Activated naive CD4-positive, alpha-beta T cell treated with anti-CD3 and anti-CD28 coated beads for 36 hours (primary cell): ENCODE results near the gene RCBTB1. TPM values are rescaled to one million over a fixed set of nuclear protein-coding genes. Genes with fewer than 3 reads are reported as not detected.
"Not testable (repeated sequence)": the region's sequence is repeated elsewhere in the genome, so short reads cannot be mapped to it uniquely, and the experiment has no call there.

Experiments
- CTCF ChIA-PET: fragments of 350-600 bp; sonication (Branson Sonifier 250); formaldehyde crosslinking; loops from one replicate; lab custom pipeline; 2021; ENCODE audit warnings: antibody characterized with exemption; lab: Charles Lee
- DNase-seq: peaks from one replicate; pipeline ENCODE4 v3.0.0-alpha.2; 2020
- H3K27ac Mint-ChIP-seq: one replicate; pipeline ENCODE4 v1.8.0; 2021; ENCODE audit warnings: mild to moderate bottlenecking, mixed read lengths
- H3K27me3 Mint-ChIP-seq: one replicate; pipeline ENCODE4 v1.8.0; 2021; ENCODE audit warnings: low read depth, mixed read lengths
- H3K36me3 Mint-ChIP-seq: one replicate; pipeline ENCODE4 v1.8.0; 2021; ENCODE audit warnings: low read depth, mixed read lengths
- H3K4me1 Mint-ChIP-seq: one replicate; pipeline ENCODE4 v1.8.0; 2021; ENCODE audit warnings: low read depth, mixed read lengths
- H3K4me3 Mint-ChIP-seq: one replicate; pipeline ENCODE4 v1.8.0; 2021; ENCODE audit warnings: mild to moderate bottlenecking, moderate library complexity, mixed read lengths
- H3K9me3 Mint-ChIP-seq: one replicate; pipeline ENCODE4 v1.8.0; 2021; ENCODE audit warnings: mixed read lengths
- intact Hi-C: fragments of 100-400 bp; cut with micrococcal nuclease; formaldehyde crosslinking; loops from one replicate; pipeline ENCODE4 v1.15.1; 2023
- total RNA-seq, 2 experiments: library from RNA; stranded (reverse); gene quantifications; one replicate each; pipeline ENCODE4 v1.2.3, GENCODE V29; 2021

Gene RCBTB1
- total RNA-seq, 2 experiments from 2014 or later, result 17.8 to 19.2 TPM

DNA sequence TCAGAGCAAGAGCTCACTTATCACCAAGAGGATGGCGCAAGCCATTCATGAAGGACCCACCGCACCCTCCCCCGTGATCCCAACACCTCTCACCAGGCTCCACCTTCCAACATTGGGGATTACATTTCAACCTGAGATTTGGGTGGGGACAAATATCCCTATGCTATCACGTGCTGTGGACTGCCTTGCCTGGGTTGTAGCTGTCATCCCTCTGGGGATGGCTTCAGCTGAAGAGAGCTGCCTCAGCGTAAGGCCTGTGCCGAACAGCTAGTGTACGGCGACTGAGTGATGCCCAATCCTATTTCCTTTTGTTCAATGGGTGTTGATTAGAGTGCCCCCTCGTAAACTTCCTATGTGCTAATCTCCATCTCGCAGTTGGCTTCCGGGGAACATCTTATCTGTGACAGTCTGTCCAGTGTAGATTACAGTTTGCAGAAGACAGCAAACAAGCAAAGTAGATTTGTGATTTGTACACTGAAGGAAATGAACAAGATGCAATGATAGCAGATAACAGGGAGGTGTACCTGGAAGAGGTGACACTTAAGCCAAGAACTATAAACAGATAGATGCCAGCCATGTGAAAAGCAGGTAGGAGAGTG is 11.8 kb upstream of the RCBTB1 start:
- Mint-ChIP-seq H3K4me1 (no peaks in the 10 kb centered on the region), H3K36me3 (no peaks in the 10 kb centered on the region), H3K27me3 (no peaks in the 10 kb centered on the region), H3K9me3 (no peaks in the 10 kb centered on the region), H3K4me3 (no peak overlapping the region), H3K27ac (no peak overlapping the region)
- no peak for DNase-seq
- CTCF ChIA-PET, result no interaction called here
- intact Hi-C loops, result no loop called here

DNA sequence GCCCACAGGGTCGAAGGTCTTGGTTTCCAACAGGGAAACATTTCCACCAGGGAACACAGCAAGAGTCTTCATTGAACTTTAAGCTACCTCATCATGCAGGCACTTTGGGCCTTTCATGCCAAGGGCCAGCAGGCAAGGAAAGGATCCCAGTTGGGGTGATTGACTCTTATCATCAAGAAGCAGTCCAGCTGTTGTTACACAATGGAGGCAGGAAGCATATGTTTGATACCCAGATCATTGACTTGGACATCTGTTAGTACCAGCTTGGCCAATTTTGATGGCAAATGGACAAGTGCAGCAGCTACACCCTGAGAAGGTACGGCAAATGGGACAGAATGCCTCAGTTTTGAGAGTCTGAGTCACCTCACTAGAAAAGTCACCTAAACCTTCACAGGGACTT is 10.9 kb upstream of the RCBTB1 start:
- DNase-seq, result no peak
- Mint-ChIP-seq H3K4me3 (no peak overlapping the region), H3K4me1 (no peaks in the 10 kb centered on the region), H3K27me3 (no peaks in the 10 kb centered on the region), H3K9me3 (no peaks in the 10 kb centered on the region), H3K36me3 (no peaks in the 10 kb centered on the region), H3K27ac (no peak overlapping the region)
- CTCF ChIA-PET, result interaction anchor here (0.6 kb wide), 1 partner anchor 54 kb away, joined by 3 read pairs; no protein-coding TSS in a partner anchor
- intact Hi-C loops, result no loop called here

DNA sequence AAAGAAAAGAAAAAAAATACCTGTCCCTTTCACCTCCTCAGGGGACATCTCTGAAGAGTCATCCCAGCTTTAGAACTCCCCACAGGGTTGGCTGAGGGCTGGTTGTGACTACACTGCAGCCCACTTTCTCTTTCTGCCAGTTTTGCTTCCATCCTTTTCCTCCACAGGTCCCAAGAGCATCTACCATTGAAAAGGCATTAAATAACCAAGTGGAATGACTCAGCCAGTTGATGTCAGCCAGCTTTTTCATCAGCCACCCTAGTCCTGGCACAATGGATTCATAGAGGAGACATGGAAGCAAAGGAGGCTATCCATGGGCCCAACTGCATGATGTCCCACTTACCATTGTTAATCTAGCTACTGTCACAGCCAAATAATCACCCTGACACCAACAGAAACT is 9.2 kb upstream of the RCBTB1 start:
- CTCF ChIA-PET, result interaction anchor here (0.5 to 1.4 kb wide), 3 partner anchors 12 to 206 kb away, joined by 3 to 5 read pairs (median 3); no protein-coding TSS in a partner anchor
- no peak for DNase-seq
- intact Hi-C loops, result no loop called here

DNA sequence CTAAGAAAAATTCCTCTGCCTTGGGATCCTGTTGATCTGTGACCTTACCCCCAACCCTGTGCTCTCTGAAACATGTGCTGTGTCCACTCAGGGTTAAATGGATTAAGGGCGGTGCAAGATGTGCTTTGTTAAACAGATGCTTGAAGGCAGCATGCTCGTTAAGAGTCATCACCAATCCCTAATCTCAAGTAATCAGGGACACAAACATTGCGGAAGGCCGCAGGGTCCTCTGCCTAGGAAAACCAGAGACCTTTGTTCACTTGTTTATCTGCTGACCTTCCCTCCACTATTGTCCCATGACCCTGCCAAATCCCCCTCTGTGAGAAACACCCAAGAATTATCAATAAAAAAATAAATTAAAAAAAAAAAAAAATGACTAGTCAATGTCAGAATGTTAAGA is 8.5 kb upstream of the RCBTB1 start:
- H3K27ac Mint-ChIP-seq, H3K27me3 Mint-ChIP-seq, H3K36me3 Mint-ChIP-seq, H3K9me3 Mint-ChIP-seq, H3K4me3 Mint-ChIP-seq, H3K4me1 Mint-ChIP-seq, intact Hi-C loops, DNase-seq: not testable (repeated sequence)
- CTCF ChIA-PET, result interaction anchor here (1.4 kb wide), 1 partner anchor 13 kb away, joined by 5 read pairs; no protein-coding TSS in a partner anchor

More for the DNA sequence above, 9.2 kb upstream of the RCBTB1 start:
- Mint-ChIP-seq H3K27ac (no peak overlapping the region), H3K4me3 (no peak overlapping the region), H3K4me1 (no peaks in the 10 kb centered on the region), H3K36me3 (no peaks in the 10 kb centered on the region), H3K9me3 (no peaks in the 10 kb centered on the region), H3K27me3 (no peaks in the 10 kb centered on the region)

DNA sequence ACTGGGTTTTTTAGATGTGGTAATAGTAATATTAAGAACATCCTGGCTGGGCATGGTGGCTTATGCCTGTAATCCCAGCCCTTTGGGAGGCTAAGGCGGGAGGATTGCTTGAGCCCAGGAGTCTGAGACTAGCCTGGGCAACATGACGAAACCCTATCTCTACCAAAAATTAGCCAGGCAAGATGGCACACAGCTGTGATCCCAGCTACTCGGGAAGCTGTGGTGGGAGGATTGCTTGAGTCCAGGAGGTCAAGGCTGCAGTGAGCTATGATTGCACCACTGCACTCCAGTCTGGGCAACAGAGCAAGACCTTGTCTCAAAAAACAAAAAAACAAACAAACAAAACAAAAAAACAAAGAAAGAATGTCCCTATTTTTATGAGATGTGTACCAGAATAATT is 5.4 kb upstream of the RCBTB1 start:
- H3K27me3 Mint-ChIP-seq, H3K4me1 Mint-ChIP-seq, intact Hi-C loops, H3K36me3 Mint-ChIP-seq, DNase-seq, H3K4me3 Mint-ChIP-seq, H3K27ac Mint-ChIP-seq, H3K9me3 Mint-ChIP-seq: not testable (repeated sequence)
- CTCF ChIA-PET, result interaction anchor here (0.6 kb wide), 2 partner anchors 149 to 176 kb away, joined by 3 read pairs; no protein-coding TSS in a partner anchor

DNA sequence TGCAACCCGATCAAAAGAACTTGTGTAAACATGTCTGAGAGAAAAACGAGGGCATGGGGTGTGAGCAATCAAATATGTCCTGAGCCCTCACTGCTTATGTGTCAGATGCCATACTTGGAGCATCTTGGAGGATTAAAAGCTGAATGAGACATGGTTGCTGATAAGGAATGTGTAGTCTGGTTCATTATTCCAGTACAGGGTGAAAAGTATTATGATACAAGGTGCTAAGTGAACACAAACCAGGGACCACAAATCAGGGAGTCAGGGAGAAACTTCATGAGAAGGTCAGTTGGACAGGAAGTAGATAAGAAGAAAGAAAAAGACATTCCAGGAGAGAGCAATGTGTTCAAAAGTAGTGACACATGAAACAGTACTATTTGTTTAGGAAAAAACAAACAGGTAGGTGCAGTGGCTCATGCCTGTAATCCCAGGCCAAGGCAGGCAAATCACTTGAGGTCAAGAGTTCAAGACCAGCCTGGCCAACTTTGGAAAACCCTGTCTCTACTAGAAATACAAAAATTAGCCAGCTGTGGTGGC is 2.0 kb upstream of the RCBTB1 start:
- CTCF ChIA-PET, result no interaction called here
- Mint-ChIP-seq H3K4me1 (peaks cover 18% of the 10 kb centered on the region), H3K9me3 (no peaks in the 10 kb centered on the region), H3K27me3 (no peaks in the 10 kb centered on the region), H3K27ac (no peak overlapping the region), H3K4me3 (no peak overlapping the region), H3K36me3 (peaks cover 6% of the 10 kb centered on the region)
- intact Hi-C loops, result loop anchor here (5.0 kb wide), 2 partner anchors 340 to 610 kb away; partner anchors contain the start of genes CDADC1 and FNDC3A
- DNase-seq, result no peak

DNA sequence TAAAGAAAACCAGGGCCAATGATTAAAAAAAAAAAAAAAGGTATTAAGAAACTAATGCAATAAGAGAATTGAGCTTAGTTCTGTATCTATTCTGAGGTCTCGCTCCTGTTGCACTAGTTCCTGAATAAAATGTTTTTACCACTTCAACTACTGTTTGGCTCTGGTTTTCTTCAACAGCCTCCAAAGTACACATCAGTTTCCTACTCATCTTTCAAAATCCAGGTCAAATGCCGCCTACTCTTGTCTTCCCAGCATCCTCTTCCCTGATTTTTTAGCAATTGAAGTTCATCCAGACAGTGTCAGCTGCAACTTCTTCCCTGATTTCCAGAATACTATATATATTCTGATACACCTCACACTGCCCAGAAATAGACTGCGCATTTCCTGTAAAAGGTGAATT is 1.4 kb upstream of the RCBTB1 start:
- Mint-ChIP-seq H3K27ac (no peak overlapping the region), H3K9me3 (no peaks in the 10 kb centered on the region), H3K4me3 (peak overlapping the region; percentile 88), H3K36me3 (peaks cover 8% of the 10 kb centered on the region), H3K27me3 (no peaks in the 10 kb centered on the region), H3K4me1 (peaks cover 20% of the 10 kb centered on the region)
- CTCF ChIA-PET, result interaction anchor here (1.7 kb wide), 1 partner anchor 20 kb away, joined by 6 read pairs; no protein-coding TSS in a partner anchor
- no peak for DNase-seq
- intact Hi-C loops, result loop anchor here (5.0 kb wide), 2 partner anchors 339 to 609 kb away; partner anchors contain the start of genes CDADC1 and FNDC3A

DNA sequence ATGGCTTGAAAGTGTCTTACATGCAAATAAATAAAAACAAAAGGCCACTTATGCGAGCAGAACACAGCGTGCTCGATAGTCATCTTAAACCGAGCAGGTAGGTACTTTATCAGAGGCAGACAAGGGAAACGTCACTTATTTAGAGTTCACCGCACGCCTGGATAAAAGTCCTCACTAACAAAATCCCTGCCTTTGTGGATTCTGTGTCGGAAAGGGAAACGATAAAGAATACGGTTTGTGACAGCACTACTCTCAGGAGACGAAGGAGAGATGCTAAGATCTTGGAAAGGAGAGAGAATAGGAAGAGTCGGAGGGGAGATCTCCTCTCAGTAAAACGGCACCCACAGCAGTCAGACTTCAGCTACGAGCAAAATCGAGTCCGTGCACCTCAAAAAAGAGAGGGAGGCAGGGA is 581 bp downstream of the RCBTB1 start:
- Mint-ChIP-seq H3K36me3 (peaks cover 19% of the 10 kb centered on the region), H3K4me1 (peaks cover 25% of the 10 kb centered on the region), H3K27ac (peak overlapping the region; percentile 58), H3K27me3 (no peaks in the 10 kb centered on the region), H3K4me3 (peak overlapping the region; percentile 88), H3K9me3 (no peaks in the 10 kb centered on the region)
- CTCF ChIA-PET, result interaction anchor here (0.9 kb wide), 1 partner anchor 24 kb away, joined by 3 read pairs; no protein-coding TSS in a partner anchor
- intact Hi-C loops, result loop anchor here (1.0 to 5.0 kb wide), 8 partner anchors 14 to 607 kb away; partner anchors contain the start of genes CAB39L, CDADC1, FNDC3A and KPNA3
- peak; percentile 8 for DNase-seq

DNA sequence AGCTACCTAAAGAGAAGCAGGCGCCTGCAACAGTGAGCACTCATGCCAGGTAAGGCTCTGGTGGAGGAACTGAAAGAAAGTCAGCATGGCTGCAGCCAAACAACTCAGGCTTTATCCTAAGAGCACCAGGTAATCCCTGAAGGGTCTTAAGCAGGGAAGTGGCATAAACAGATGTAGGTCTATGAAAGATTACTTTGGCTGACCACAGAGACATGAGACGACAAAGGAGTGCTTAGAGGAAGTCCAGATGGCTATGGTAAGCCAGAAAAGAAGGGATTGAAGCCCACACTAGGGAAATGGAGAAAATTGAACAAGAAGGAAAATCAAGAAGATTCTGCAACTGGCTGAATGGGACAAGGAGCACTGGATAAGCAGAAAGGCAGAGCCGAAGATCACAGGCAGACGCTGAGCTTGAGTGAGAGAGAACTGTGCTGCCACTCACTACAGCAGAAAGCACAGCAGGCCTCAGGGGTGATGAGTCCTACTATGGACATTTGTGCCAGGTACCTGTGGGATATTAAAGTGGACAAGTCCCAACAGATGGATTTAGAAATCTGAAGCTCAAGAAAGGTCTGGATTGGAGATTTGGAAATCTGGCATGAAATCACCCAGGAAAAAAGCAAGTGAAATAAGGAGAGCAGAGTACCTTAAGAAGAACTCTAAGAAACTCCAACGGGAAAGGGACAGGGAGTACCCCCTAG is 4.2 kb downstream of the RCBTB1 start:
- Mint-ChIP-seq H3K27ac (no peak overlapping the region), H3K9me3 (no peaks in the 10 kb centered on the region)
- CTCF ChIA-PET, result no interaction called here

DNA sequence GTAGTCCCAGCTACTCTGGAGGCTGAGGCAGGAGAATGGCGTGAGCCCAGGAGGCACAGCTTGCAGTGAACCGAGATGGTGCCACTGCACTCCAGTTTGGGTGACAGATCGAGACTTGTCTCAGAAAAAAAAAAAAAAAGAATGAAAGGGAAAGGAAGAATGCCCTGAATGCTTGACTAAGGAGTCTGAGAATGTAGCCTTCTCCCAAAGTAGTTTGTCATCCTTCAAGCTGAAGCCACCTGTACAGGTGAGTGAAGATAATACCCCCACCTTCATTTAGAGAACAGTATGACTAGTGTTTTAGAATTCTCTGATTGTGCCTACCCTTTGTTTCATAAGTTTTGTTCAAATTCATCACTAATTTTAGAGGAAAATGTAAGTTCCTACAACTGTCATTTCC is 5.9 kb downstream of the RCBTB1 start:
- no peak for DNase-seq
- no peak overlapping the region for H3K27ac Mint-ChIP-seq
- peaks cover 19% of the 10 kb centered on the region for H3K4me1 Mint-ChIP-seq
- no peaks in the 10 kb centered on the region for H3K9me3 Mint-ChIP-seq
- CTCF ChIA-PET, result no interaction called here
- H3K4me3 Mint-ChIP-seq, result no peak overlapping the region
- peaks cover 18% of the 10 kb centered on the region for H3K36me3 Mint-ChIP-seq
- H3K27me3 Mint-ChIP-seq, result no peaks in the 10 kb centered on the region
- intact Hi-C loops, result no loop called here

More for the DNA sequence above, 4.2 kb downstream of the RCBTB1 start:
- intact Hi-C loops, result no loop called here
- Mint-ChIP-seq H3K4me3 (no peak overlapping the region), H3K36me3 (peaks cover 19% of the 10 kb centered on the region), H3K4me1 (peaks cover 23% of the 10 kb centered on the region), H3K27me3 (no peaks in the 10 kb centered on the region)
- DNase-seq, result no peak

DNA sequence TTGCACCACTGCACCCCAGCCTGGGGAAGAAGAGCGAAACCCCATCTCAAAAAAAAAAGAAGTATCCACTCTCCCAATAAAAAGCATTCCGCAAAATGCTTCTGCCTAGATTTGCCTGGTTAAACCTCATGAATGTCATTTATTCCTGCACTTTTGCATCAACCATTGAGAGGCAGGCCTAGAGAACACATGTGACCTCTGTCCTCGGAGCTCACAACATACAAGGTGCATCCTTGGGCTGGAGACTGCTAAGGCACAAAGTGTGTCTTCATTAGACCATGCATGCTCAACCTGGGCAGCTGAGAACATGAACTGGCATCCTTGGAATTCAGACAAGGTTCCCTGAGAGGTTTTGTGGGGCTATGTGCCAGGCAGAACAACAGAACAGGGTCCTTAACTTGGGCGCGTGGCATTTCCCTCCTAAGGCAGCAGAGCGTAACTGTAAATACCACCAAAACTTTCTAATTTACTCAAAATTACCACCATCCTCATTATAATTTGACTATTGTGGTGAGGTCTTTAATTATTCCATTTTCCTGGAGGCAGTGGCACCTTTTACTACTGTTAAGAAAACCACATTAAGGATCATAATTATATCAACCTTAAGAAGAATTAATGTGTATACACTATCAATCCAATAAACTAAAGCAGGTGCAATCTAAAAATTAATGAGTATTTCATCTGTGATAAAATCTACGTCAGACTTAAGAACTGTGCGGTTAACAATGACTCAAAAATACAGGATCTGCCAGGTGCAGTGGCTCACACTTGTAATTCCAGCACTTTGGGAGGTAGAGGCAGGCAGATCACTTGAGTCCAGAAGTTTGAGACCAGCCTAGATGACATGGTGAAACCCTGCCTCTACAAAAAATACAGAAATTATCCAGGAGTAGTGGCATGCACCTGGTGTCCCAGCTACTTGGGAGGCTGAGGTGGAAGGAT is 13.8 kb downstream of the RCBTB1 start:
- Mint-ChIP-seq H3K4me1 (peaks cover 23% of the 10 kb centered on the region), H3K27ac (no peak overlapping the region)
- intact Hi-C loops, result no loop called here

More for the DNA sequence above, 13.8 kb downstream of the RCBTB1 start:
- Mint-ChIP-seq H3K36me3 (peaks cover 9% of the 10 kb centered on the region), H3K27me3 (no peaks in the 10 kb centered on the region), H3K4me3 (no peak overlapping the region), H3K9me3 (no peaks in the 10 kb centered on the region)
- DNase-seq, result no peak
- CTCF ChIA-PET, result interaction anchor here (1.7 kb wide), 1 partner anchor 35 kb away, joined by 4 read pairs; no protein-coding TSS in a partner anchor
